ENCODE data around the gene SPATA46.

Gene SPATA46

DNA sequence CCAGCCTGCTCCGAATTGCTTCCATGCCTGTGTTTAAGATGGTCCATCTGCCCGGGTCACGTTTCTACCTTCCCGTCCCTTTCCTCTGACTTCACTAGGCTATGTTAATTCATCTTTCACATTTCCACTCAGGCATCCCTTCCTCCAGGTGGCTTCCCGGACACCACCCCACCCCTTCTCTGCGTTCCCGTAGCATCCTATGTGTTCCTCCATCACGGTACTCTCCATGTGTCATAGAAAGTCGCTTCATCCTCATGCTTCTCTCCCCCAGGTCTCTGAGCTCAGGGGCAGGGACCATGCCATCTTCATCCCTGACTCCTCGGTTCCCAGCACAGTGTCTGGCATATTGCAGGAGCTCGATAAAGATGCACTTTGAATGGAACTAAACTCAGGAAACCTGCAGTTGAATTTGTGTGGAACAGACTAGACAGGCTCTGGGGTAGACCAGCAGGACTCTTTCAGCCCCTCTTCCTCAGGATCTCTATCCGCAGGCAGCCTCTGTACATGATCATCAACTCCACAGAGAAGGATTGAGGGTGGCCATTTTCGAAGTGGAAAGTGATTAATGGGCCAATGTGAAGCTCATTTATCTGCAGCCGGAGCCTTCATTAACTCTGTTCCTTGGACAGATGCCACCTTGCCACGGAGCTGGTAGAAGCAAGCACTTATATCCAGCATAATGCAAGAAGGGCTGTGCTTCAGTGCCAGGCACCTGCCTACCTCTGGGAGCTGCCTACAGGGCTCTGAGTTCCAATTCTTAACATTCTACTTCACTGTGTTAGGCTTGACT, 13.9 kb upstream of the SPATA46 start:
- no peak for DNase-seq

DNA sequence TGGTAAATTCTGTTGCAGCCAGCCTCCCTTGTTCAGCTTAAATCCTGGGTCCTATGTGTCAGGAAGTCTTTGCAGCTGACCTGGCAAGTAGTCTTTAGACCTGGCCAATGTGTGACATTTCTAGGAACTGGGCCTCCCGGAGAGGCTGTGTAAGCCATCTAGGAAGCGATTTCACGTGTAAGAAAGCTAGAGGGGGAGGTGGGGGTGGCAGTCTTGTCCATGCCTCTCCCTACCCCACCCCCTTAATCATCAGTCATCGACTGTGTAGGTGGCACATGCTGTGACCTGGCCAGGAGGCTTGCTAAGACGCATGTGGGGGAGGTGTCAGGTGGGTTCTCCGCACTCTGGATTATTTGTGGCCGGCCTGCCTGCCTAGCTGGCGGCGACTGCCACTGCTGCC, 13.3 kb upstream of the SPATA46 start:
- no peak for DNase-seq

DNA sequence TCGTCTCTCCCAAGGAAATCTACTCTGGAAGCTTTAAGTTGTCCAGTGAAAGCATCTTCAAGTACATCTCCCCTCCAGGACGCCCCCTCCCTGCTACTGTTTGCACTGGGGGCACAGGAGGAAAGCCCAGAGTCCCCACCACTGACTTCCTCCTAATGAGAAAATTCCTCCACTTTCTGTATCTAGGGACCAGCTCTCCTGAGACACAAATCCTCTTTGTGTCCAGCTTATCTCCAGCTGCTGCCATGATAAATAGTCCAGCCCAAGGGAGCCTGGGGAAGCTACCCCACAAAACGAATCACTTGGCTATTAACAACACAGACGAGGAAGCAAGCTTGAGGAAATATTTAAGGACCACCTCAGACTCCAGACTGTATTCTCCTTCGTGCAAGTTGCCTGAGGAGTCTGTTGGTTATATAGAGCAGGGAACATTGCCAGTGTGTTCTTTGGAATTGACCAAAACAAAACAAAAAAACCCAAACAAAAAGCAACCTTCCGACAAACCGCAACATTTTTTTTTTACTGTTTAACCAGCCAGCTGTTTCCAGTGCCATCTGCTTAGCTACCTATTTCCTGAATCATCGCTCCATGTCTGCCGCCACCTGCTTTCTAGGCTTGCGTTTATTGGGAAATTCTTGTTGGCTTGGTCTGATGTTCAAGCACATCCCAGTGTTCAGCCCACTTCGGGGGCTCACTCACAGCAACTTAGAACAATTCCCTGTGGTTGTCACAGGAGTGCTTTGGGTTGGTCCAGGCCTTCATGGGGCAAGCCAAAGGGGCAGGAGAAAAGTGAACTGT, 12.6 kb upstream of the SPATA46 start:
- DNase-seq: no peak

DNA sequence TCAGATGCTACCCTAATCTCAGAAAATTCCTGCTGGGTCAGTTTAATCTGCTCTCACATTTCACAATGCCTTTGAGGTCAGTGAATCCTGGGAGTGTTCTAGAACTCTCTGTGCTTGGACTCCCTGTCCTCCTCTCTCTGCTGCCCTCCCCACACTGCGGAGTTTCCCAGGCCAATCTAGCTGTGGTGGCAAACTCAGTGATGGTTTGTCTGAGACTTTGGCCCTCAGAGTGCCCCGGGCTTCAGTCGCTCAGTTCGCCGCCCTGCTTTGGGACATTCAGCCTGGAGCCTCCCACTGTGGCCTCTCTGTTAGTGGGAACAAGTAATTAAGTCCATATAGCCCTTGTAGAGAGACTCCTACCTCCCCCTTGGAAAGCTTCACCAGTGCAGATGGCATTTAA, 12.0 kb upstream of the SPATA46 start:
- no peak for DNase-seq

DNA sequence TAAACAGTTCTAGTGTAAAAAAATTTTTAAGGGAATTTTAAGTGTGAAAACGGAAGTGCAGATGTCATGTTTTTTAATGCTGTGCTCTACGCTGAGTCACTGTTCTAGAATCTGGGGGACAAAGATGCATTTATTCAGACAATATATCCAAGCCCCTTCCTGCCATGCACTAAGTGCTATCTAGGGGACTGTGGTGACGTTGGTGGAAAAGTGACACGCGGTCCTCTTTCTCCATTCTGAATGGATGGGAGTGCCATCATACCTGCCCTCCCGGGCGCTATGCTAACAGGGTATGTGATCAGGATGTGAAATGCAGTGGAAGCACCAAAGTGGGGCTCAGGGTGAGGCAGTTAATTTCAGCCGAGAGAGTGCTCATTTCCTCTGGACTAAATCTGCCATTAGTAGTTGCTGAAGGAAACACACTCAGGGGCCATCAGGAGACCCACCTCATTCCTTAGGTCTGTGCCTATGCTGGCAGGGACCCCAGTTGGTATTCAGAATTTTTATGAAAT, 11.5 kb upstream of the SPATA46 start:
- DNase-seq: no peak

DNA sequence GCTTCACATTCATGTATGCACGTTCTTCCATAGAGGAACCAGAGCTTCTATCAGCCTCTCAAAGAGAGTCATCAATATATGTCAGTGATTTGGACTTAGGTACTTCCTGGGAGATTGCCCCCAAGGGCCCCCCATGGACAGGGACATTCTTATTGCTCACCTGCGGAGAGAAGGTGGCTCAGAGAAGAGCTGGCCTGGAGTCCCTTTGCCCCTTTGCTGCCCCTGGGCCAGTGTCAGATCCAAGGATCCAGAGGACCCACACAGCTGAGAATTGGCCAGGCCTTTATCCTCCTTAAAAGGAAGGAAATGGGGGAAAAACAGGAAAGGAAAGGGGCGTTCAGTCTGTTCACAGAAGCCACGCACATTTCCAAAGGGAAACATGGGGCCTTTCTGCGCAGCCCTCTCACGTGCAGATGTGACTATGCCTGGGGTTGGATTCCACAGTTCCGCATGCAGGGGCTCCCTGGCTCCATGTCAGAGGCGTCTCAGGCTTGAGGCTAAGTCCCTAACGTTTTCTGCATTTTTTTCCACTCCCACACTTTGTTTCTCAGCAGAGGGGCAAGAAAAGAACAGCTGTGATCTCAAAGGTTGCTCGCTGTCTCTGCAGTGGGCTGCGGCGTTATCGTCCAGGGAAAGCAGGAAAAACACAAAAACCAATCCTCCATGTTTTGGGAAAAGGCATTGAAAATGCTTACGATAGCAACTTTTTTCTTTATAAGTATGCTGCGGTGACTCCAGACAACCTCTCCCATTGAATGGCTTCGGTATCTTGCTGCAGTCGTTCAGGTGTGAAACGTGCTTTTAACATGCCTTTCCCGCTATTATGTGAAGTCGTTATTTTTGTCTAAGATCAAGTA, 10.8 kb upstream of the SPATA46 start:
- no peak for DNase-seq

DNA sequence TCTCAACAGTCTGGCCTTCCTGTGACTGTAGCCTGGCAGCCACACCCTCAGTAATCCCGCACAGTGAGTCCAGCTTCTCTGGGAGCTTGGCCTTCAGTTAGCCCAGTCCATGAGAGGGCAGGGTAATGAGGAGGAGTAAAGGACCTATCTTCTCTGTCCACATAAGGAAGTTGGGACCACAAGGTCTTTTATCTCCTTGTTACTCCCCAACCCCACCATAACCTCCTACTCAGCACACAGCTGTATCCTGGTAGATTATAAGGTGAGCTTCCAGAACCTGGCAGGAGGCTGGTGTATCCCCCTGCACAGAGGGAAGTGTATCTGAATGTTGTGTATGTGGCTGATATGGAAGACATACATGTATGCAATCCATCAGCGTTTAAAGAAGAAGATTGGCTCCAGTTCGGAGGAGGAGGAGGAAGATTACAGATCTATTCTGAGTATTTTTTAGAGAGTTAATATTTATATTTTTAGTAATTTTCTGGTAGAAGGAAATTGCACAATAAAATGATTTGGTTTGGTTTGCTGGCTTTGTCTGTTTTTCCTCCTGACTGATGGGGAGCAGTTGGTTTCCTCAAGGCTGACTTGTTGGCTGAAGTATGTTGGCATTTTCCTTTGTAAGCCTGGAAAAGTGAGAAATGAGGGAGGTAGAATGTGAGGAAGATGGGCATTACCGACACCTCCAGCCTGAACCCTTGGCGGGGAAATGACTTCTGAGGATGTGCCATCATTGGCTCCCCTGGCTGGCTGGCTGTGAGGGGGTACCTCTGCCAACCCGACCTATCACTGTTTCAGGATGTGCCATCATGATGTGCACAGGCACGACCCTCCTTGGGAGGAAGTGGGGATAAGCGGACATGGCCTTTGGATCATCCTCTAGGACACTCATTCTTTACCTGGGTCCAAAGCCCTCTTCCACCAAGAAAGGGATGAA, 9.9 kb upstream of the SPATA46 start:
- no peak for DNase-seq

DNA sequence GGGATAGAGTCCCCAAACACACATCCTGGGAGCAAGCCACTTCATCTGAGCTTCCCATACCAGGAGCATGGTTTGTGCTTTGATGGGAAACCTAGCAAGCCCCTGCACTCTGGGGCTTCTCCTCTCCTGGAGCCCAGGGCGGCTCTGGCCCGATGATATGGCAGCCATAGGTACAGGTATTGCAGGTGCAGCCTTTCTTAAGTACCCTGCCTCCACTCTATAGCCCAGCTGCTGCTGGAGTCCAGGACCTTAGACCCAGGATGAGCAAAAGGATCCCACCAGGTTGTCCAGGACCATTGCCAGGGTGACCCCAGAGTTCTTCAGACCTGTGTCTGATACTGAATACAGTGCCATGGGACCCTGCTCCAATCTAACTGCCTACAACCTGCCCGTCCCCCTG, 9.0 kb upstream of the SPATA46 start:
- DNase-seq: no peak

DNA sequence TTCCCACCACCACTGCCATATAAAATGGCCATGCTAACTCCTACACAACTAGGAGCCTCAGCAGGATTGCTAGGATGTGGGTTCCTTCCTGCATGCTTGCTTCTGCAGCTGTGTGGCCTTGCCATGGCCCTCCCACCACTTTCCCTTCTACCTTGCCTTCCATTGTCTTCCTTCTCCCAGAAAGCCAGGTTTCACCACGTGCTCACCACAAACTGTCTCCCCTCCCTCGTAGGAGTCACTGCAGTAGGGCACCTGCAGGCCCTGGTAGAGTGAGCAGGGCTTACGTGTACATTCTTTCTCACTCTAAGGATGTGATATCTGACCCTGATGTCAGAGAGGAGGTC, 8.6 kb upstream of the SPATA46 start:
- no peak for DNase-seq

DNA sequence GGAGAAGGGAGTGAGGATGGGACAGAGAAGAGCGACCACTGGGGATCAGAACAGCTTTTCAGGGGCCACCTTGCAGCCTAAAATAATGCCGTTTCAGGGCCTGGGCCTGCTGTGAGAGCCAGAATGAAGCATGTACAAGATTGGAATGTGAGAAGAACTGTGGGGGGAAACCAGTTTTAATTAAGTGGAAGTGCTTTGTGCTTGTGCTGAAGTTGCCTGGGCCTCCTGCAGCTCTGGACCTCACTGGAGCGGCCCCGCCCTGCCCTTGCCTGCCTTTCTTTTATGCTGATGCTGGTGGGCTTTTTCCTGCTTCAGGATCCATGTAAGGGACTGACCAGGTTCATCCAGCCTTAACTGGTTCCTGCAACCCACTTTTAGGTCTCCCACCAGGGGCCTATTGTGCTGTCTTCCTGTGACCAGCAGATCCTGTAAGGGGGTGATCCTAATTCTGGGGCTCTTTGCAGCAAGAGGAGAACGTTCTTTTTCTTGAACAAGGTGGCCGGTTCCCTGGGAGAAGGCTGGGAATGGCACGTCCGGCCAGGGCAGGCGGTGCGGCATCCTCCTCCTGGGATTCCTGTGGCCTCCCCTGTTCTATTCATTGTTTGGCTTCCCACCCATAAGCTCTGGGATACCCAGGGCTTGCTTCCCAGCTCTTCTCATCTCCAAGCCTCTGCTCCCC, 8.1 kb upstream of the SPATA46 start:
- DNase-seq: no peak

DNA sequence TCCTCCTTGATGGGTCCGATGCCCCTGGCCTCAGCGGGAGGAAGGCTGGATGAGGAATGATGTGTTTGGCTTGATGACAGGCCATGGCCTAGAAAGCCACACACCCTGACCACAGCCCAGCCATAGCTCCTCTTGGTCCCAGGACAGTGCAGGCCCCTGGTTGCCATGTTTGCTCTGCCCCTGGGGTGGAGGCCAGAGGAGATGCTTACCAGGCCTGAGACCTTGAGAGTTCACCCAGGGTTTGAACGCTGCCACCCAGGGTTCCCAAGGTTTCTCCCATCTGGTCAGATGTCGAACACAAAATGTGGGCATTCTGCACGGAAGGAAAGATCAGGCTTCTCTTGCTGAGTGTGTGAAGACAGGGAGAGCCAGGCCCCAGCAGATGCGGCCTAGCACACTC, 7.5 kb upstream of the SPATA46 start:
- DNase-seq: no peak

DNA sequence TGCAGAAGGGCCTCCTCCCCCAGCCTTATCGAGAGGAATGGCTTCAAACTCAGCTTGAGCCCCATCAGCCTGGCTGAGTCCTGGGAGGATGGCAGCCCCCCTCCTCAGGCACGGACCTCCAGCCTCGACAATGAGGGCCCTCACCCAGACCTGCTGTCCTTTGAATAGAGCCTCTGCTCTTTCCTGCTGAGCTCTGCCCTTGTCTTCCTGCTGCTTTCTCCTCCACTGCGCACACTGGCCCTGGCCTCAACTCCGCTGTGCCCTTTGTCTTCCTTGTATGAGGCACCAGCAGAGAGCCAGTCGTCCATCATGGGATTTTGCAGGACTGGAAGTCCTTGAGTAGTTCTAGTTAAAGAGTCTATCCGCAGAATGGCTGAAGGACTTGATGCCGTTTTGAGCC, 6.9 kb upstream of the SPATA46 start:
- no peak for DNase-seq

DNA sequence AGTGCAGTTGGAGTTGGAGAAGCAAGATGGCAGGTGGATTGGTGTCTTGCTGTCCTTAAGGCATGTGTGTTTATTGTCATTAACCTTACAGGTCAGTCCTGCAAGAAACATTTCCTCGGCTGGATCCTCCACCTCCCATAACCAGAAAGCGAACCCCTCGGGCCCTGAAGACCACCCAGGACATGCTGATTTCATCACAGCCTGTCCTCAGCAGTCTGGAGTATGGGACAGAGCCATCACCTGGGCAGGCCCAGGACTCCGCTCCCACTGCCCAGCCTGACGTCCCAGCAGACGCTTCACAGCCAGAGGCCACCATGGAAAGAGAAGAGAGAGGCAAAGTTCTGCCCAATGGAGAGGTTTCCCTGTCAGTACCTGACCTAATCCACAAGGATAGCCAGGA, 6.4 kb upstream of the SPATA46 start:
- DNase-seq: no peak

DNA sequence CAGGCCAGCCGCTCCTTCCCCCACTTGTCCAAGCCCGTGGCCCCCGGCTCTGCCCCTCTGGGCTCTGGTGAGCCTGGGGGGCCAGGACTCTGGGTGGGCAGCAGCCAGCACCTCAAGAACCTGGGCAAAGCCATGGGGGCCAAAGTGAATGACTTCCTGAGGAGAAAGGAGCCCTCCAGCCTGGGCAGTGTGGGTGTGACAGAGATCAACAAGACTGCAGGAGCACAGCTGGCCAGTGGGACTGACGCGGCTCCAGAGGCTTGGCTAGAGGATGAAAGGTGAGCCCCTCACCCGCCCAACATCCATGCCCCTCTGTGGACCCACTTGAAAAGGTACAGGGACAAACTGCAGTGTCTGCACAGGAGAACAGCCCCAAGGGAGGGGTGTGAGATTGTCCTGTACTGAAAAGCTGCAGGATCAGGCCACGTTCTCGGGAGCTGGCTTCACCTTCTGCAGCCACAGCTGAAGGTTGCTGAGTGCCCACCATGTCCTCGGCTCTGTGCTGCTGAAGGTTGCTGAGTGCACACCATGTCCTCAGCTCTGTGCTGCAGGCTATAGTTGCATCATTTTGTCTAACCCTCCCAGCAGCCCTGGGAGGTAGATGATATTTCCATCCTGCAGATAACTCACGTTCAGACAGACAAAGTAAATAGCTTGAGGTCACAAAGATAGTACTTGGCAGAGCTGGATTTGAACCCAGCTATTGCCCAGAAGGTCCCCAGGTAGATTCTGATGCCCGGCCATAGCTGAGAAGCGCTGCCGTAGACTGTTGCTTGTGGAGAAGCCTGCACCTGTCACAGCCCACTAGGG, 5.5 kb upstream of the SPATA46 start:
- DNase-seq: no peak

DNA sequence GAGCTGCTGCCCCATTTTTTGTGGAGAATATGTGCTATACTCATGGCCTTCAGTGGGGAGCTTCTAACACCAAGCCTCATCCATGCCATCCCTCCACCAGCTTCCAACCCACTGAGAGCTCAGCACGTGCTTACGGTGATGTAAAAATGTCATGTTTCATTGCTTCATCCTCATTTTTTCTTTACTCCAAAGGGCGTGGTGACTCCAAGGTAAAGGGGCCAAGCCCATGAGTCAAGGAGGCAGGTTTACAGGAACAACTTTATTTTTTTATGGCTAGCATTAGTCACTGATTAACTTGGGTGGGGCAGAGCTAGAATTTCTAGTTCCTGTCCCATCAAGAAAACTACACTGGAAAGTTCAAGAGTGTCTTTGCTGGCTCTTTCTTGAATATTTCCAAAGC, 4.7 kb upstream of the SPATA46 start, which contains the start of gene C1orf226:
C1orf226 (plus strand) TSS at position 346 of the 400 bp plus-strand sequence. CDS start 174 bp downstream, outside the sequence.
- DNase-seq: no peak

DNA sequence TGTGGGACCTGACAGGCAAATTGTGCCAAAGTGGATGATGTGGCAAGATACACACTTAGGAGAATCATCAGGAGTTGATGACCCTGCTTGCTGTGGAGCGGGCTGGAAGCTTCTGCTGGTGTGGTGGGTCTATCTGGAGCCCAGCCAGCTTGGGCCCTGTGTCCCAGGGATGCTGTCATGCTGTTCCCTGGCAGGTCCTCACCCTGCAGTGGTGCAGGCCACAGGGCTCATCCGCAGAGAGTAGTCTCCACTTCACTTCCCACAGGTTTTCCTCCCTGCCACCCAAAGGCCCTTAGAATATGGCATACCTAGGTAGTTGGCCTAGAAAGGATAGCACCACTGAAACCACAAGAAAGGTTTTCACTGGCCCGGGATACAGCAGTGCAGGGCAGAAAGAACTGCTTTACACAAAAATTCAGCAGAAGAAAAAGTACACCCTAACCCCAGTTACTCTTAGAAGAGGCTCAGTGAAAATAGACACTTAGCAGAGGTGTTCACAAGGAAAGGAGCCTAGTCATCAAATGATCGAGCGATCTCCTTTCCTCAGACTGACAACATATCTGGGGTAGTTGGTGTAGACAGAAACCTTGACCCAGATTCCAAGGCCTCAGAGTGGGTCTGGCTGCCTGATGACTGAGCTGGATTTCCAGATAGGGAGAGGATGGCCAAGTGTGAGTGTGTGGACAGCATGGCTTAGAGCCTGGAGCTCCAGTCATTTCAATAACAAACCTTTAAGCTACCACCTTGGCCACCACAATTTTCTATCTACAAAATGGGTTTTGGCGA, 3.6 kb upstream of the SPATA46 start:
- no peak for DNase-seq

DNA sequence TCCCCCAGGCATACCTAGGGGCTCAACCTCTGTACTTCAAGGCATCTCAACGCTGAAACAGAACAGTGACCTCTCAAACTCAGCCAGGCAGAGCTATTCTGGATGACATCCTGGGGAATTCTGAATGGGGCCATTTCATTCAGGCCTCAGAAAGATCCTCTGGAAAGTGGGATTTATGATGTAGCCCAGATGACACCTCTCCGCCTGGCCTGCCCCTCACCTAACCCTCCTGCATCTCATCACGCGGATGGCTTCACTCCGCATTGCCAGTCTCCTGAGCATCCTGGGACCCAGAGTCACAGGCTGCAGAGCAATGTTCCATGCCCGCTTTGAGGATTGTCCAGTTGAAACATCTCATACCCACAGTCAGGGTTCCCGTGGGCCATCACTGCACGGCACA, 1.2 kb downstream of the SPATA46 start:
- DNase-seq: no peak

DNA sequence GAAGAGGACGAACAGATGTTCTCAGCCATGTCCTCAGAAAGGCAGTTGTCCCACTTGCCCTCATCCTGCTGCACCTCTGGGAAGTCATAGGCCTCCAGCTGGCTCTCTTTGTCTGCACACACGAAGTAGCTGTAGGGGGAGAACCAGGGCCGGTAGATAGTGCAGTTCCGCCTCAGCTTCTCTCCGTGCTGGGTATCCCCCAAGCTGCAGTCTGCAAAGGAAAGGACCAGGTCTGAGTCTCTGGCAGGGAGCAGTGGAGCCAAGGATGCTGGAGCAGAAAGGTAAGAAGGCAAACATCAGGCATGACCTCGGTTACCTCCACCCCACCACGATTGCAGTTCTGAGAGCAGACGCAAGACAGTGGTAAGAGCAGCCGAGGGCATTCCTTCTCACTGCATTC, 2.2 kb downstream of the SPATA46 start:
- no peak for DNase-seq

DNA sequence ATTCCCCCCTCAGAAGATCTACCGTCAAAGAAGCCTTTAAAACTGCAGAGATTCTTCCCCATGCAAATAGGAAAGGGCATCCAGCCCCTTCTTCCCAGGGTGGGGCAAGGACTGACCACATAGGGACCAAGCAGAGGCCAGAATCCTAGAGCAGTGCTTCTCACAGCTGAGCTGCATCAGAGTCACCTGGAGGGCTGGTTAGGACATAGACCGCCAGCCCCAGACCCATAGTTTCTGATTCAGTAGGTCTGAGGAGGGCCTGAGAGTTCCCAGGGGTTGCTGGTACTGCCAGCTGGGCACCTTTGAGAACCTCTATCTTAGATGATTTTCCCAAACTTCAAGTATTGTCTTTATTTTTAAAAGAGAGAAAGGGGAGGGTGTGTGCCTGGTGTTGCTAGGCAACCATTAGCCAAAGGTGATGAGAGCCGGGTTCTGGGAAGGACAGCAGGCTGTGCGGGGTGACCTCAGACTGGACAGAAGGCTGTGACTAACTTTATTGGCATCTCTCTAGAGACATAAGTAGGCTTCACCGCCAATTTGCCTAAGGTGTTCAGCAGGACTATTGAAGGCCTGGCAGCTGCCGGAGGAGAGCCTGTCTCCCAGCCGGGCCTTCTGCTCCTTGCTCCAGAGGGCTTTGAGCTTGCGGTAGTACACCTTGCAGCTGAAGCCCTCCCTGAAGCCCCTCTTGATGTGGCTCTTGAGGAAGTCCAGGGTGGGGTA, 3.0 kb downstream of the SPATA46 start:
- DNase-seq: no peak

Measured in activated CD4-positive, alpha-beta T cell treated with anti-CD3 and anti-CD28 coated beads, Interleukin-2, amount 50 U/mL, for 16 hours (primary cell).